ACC112 (cell line): ENCODE measurements around the gene ITPR1.

Experiments used
- H2AFZ ChIP-seq: fragments of 200-600 bp; sonication (generic); one replicate; pipeline ENCODE4 v1.6.0; 2017; ENCODE audit warnings: antibody characterized with exemption, low read length; ENCODE audit not compliant: unreplicated experiment
- H3K27ac ChIP-seq: fragments of 200-600 bp; sonication (generic); 2 replicates; pipeline ENCODE4 v1.5.1; 2014; ENCODE audit warnings: low read depth, mild to moderate bottlenecking, antibody characterized with exemption, low read length, moderate library complexity
- H3K27me3 ChIP-seq: fragments of 200-600 bp; sonication (generic); 2 replicates; pipeline ENCODE4 v1.6.1; 2014; ENCODE audit warnings: mild to moderate bottlenecking, antibody characterized with exemption, low read length, moderate library complexity, mixed read lengths; ENCODE audit not compliant: insufficient read depth
- H3K36me3 ChIP-seq: fragments of 200-600 bp; sonication (generic); 2 replicates; pipeline ENCODE4 v1.6.1; 2016; ENCODE audit warnings: mild to moderate bottlenecking, antibody characterized with exemption, low read length, moderate library complexity, mixed read lengths; ENCODE audit not compliant: insufficient read depth
- H3K4me1 ChIP-seq: fragments of 200-600 bp; sonication (generic); one replicate; pipeline ENCODE4 v1.6.1; 2016; ENCODE audit warnings: low read length, mixed read lengths; ENCODE audit not compliant: insufficient read depth, unreplicated experiment, control insufficient read depth
- H3K4me3 ChIP-seq: fragments of 200-600 bp; sonication (generic); 2 replicates; pipeline ENCODE4 v1.5.1; 2014; ENCODE audit warnings: mild to moderate bottlenecking, low read depth, low read length
- H3K79me2 ChIP-seq: fragments of 200-600 bp; sonication (generic); one replicate; pipeline ENCODE4 v1.6.0; 2016; ENCODE audit warnings: low read length; ENCODE audit not compliant: control insufficient read depth, unreplicated experiment, insufficient read depth

ITPR1 gene

GRCh38 chr3:4686619-4687018, 193.5 kb downstream of the ITPR1 start:
- Histone ChIP-seq H3K4me3 (no peak overlapping the region), H3K36me3 (no peaks in the 10 kb centered on the region), H2AFZ (no peak overlapping the region), H3K79me2 (no peaks in the 10 kb centered on the region), H3K4me1 (no peaks in the 10 kb centered on the region), H3K27me3 (no peaks in the 10 kb centered on the region), H3K27ac (no peak overlapping the region)

- Histone ChIP-seq H3K4me3 (no peak overlapping the region), H3K4me1 (no peaks in the 10 kb centered on the region), H3K27me3 (no peaks in the 10 kb centered on the region), H3K79me2 (no peaks in the 10 kb centered on the region), H3K27ac (no peak overlapping the region), H3K36me3 (no peaks in the 10 kb centered on the region), H2AFZ (no peak overlapping the region)
Measured at GRCh38 chr3:4687167-4687566, 194.0 kb downstream of the ITPR1 start.

GRCh38 chr3:4687596-4687995, 194.4 kb downstream of the ITPR1 start:
- H3K4me1 ChIP-seq, result no peaks in the 10 kb centered on the region
- H3K27me3 ChIP-seq, result no peaks in the 10 kb centered on the region
- no peak overlapping the region for H2AFZ ChIP-seq
- H3K36me3 ChIP-seq, result no peaks in the 10 kb centered on the region
- no peak overlapping the region for H3K4me3 ChIP-seq
- no peak overlapping the region for H3K27ac ChIP-seq
- H3K79me2 ChIP-seq, result no peaks in the 10 kb centered on the region

- no peaks in the 10 kb centered on the region for H3K27me3 ChIP-seq
- H2AFZ ChIP-seq, result no peak overlapping the region
- no peak overlapping the region for H3K27ac ChIP-seq
- H3K4me3 ChIP-seq, result no peak overlapping the region
- H3K36me3 ChIP-seq, result no peaks in the 10 kb centered on the region
- no peaks in the 10 kb centered on the region for H3K79me2 ChIP-seq
- no peaks in the 10 kb centered on the region for H3K4me1 ChIP-seq
Measured at GRCh38 chr3:4688411-4688810, 195.3 kb downstream of the ITPR1 start.

GRCh38 chr3:4689021-4689420, 195.9 kb downstream of the ITPR1 start:
- no peaks in the 10 kb centered on the region for H3K27me3 ChIP-seq
- H3K4me3 ChIP-seq, result no peak overlapping the region
- no peak overlapping the region for H2AFZ ChIP-seq
- H3K27ac ChIP-seq, result no peak overlapping the region
- H3K79me2 ChIP-seq, result no peaks in the 10 kb centered on the region
- H3K4me1 ChIP-seq, result no peaks in the 10 kb centered on the region
- no peaks in the 10 kb centered on the region for H3K36me3 ChIP-seq

GRCh38 chr3:4690277-4690676, 197.1 kb downstream of the ITPR1 start:
- no peaks in the 10 kb centered on the region for H3K27me3 ChIP-seq
- H2AFZ ChIP-seq, result no peak overlapping the region
- no peaks in the 10 kb centered on the region for H3K36me3 ChIP-seq
- H3K4me1 ChIP-seq, result no peaks in the 10 kb centered on the region
- no peak overlapping the region for H3K27ac ChIP-seq
- H3K4me3 ChIP-seq, result no peak overlapping the region
- no peaks in the 10 kb centered on the region for H3K79me2 ChIP-seq

GRCh38 chr3:4693620-4694019, 200.5 kb downstream of the ITPR1 start:
- no peak overlapping the region for H2AFZ ChIP-seq
- no peaks in the 10 kb centered on the region for H3K27me3 ChIP-seq
- no peaks in the 10 kb centered on the region for H3K36me3 ChIP-seq
- H3K4me1 ChIP-seq, result no peaks in the 10 kb centered on the region
- H3K27ac ChIP-seq, result no peak overlapping the region
- H3K79me2 ChIP-seq, result no peaks in the 10 kb centered on the region
- H3K4me3 ChIP-seq, result no peak overlapping the region

- Histone ChIP-seq H3K79me2 (no peaks in the 10 kb centered on the region), H3K27me3 (no peaks in the 10 kb centered on the region), H3K4me3 (no peak overlapping the region), H2AFZ (no peak overlapping the region), H3K27ac (no peak overlapping the region), H3K4me1 (no peaks in the 10 kb centered on the region), H3K36me3 (no peaks in the 10 kb centered on the region)
Measured at GRCh38 chr3:4695846-4696245, 202.7 kb downstream of the ITPR1 start.

- Histone ChIP-seq H2AFZ (no peak overlapping the region), H3K27me3 (no peaks in the 10 kb centered on the region), H3K4me1 (no peaks in the 10 kb centered on the region), H3K79me2 (no peaks in the 10 kb centered on the region), H3K27ac (no peak overlapping the region), H3K36me3 (no peaks in the 10 kb centered on the region), H3K4me3 (no peak overlapping the region)
Measured at GRCh38 chr3:4696266-4696665, 203.1 kb downstream of the ITPR1 start.

GRCh38 chr3:4698125-4698821, 205.1 kb downstream of the ITPR1 start:
- Histone ChIP-seq H3K36me3 (no peaks in the 10 kb centered on the region), H3K27ac (no peak overlapping the region), H3K79me2 (no peaks in the 10 kb centered on the region), H3K4me3 (no peak overlapping the region), H2AFZ (no peak overlapping the region), H3K27me3 (no peaks in the 10 kb centered on the region), H3K4me1 (no peaks in the 10 kb centered on the region)

GRCh38 chr3:4703054-4703480, 209.9 kb downstream of the ITPR1 start:
- no peaks in the 10 kb centered on the region for H3K36me3 ChIP-seq
- H3K4me3 ChIP-seq, result no peak overlapping the region

More at GRCh38 chr3:4703054-4703480, 209.9 kb downstream of the ITPR1 start:
- Histone ChIP-seq H3K27ac (no peak overlapping the region), H3K27me3 (no peaks in the 10 kb centered on the region), H3K79me2 (no peaks in the 10 kb centered on the region), H2AFZ (no peak overlapping the region), H3K4me1 (no peaks in the 10 kb centered on the region)
